ENCODE measurements around the gene MYD88.
A peak's percentile ranks its signal among the peaks of the same experiment; 100 is the strongest.
"Not testable (repeated sequence)": the region's sequence is repeated elsewhere in the genome, so short reads cannot be mapped to it uniquely, and the experiment has no call there.

MYD88 gene

GRCh38 chr3:38127611-38128302 lies 10.7 kb upstream of the MYD88 start:
- DNase-seq = peak in 1 of 2 donors; percentile 5

DNA sequence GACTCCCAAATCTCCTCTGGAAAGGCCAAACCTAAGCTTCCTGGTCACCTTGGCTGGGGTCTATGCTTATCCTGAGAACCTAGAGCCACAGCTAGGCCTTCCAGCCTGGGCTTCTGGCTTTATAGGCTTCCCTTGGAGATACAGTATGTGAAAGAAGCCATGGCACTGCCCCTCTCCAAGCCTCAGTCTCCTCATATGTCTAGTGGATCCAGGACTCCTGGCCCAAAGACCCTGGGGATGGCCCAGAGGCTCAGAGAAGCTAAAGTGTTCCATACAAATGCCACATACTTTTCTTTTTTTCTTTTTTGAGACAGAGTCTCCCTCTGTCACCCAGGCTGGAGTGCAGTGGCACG lies 10.2 kb upstream of the MYD88 start:
- no peak for DNase-seq

GRCh38 chr3:38129058-38129457 lies 9.4 kb upstream of the MYD88 start:
- DNase-seq = no peak

GRCh38 chr3:38130631-38131065 lies 7.8 kb upstream of the MYD88 start:
- no peak for DNase-seq

DNA sequence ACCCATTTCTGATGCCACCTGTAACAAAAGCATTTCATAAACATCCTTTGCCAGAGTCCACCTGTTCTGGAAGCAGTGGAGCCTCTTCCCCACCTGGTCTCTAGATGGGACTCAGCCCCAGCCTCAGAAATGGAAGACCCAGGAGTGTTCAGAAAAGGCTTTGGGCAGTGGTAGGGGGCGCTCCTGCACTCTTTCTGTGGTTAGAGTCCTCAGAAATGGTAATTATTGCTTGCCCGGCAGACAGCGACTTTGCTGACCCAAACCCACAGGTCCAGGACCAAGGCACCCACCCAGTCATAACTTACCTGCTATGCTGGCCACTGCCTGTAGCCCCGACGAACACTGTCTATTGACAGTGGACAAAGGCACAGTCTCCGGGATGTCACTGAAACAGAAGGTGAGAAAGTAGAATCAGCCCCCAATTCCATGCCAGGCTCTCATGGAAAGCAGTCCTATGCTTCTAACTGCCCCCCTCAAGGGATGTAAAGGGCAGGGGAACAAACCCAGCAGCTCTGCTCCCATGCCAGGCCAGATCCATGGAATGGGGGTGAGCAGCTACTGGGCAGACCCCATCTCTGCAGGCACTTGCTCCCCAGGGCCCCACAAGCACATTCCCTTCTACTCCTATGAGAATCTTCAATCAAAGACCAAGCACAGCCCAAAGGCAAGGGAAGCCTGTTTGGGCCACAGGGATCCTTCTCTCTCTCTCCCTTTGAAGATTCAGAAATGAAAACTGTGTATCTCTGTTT lies 6.7 kb upstream of the MYD88 start:
- DNase-seq = peak in 1 of 2 donors; percentile 58

DNA sequence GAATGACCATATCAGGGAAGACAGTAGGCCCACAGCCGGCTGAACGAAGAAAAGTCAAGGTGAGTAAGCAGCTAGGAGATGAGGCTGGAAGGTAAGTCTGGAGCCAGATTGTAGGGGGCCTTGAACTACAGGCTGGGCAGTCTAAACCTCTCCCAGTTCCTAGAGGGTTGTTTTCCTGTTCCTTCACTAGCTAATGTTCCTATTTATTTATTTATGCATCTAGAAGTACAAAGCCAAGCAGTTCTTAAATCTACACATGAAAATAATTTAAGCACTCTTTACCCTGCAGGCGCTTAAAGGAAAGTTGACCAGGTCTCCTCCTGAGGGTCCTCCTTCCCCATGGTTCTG lies 5.3 kb upstream of the MYD88 start:
- DNase-seq = no peak

DNA sequence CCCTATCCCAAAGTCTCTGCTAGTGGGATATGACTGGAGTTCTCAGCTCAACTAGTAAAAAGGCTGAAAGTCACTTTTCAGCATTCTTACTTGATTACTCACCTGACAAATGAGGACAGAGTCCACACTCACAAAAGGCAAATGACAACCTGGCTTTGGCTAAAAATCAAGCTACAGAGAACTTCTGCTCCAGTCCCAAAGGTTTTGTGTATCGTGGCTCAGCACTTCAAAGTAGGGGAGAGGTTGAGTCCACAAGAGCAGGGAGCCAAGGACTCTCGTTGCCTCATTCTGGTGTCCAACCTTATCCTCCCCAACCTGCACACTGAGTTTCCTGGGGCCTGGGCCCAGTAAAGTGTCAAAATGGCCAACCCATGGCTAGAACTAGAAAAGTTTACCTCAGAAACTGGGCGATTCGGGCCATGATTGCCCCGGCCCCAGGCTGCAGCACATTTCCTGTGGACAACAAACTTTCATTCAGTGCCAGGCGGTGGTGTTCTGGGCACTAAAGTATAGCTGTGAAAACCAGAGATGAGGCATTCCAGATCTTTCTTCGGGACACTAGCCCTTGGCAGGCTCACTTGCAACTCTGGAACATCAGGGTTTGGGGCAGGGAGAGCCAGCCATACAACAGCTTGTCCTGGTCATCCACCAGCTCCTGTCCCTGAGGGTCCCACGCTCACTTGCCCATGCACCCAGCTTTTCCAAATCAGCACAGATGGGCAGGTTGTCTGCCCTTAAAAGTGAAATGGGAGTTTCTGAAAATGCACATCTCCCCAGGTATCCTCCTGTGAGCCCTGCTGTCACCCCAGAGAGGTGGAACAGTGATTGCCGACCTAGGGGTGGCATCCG lies 4.7 kb upstream of the MYD88 start:
- no peak for DNase-seq

DNA sequence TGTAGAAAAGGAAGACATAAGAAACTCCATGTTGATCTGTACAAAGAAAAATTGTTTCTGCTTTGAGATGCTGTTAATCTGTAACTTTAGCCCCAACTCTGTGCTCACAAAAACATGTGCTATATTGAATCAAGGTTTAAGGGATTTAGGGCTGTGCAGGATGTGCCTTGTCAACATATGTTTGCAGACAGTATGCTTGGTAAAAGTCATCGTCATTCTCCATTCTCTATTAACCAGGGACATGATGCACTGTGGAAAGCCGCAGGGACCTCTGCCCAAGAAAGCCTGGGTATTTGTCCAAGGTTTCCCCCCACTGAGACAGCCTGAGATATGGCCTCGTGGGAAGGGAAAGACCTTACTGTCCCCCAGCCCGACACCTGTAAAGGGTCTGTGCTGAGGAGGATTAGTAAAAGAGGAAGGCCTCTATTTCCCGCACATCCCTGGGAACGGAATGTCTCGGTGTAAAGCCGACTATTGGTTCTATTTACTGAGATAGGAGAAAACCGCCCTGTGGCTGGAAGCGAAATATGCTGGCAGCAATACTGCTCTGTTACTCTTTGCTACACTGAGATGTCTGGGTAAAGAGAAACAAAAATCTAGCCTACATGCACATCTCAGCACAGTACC lies 3.8 kb upstream of the MYD88 start:
- DNase-seq = not testable (repeated sequence)

DNA sequence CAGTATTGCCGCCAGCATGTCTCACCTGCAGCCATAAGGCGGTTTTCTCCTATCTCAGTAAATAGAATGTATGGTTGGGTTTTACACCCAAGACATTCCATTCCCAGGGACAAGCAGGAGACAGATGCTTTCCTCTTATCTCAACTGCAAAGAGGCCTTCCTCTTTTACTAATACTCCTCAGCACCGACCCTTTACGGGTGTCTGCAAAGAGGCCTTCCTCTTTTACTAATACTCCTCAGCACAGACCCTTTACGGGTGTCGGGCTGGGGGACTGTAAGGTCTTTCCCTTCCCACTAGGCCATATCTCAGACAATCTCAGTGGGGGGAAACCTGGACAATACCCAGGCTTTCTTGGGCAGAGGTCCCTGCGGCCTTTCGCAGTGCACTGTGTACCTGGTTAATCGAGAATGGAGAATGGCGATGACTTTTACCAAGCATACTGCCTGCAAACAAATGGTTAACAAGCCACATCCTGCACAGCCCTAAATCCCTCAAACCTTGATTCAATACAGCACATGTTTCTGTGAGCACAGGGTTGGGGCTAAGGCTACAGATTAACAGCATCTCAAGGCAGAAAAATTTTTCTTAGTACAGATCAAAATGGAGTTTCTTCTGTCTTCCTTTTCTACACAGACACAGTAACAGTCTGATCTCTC lies 2.7 kb upstream of the MYD88 start:
- DNase-seq = not testable (repeated sequence)

DNA sequence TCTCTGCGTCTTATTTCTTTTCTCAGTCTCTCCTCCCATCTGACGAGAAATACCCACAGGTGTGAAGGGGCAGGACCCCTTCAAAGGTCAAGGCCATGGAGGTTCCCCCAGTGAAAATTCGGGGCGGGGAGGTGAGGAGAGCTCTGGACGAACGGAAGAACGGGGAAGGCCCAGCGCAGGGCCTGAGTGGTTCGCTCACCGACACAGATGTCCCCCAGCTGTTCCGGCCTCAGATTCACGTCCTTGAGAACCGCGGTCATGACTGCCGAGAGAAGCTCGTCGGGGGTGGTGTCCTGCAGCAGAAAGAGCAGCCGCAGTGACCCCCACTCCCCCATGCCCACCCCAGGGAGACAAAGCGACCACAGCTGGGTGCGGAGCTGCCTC lies 2.1 kb upstream of the MYD88 start:
- DNase-seq = no peak

DNA sequence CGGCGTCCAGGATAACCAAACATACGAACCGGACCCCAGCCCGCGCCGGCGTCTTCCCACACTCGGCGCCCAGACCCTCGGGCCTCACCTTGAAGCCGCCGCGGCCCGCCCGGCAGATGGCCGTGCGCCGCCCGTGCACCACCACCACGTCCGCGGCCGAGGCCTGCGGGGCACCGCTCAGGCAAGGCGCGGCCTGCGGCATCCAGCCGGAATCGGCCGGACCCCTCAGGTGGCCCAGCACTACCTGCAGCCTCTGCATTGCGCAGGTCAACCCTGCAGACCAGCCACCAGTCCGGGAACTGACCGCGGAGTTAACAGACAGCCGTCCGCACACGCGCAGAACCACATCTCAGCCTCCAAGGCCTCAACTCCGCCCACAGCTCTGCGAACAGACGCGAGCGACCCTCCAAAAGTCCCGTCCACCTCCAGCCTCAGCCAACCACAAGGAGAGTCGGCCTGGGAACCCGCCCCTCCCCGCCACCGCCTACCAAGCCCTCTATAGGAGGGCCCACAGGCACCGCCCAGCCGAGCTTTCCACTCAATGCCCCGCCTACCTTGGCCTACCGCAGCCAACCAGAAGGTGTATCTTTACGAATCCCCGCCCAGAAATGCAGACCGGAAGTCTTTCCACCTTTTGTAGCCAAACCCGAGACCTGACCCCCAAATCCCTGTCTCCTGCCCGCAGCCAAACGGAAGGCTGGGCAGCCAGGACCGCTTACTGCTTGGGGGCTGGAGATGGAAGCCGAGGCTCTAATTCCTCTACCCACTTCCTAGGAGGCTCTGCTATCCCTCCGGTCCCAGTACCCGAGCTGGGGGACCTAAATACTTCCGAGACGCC lies 1.5 kb upstream of the MYD88 start, which contains the start of gene ACAA1:
Gene ACAA1 (minus strand): TSS at position 351 of the 838 bp plus-strand sequence. CDS start 92 bp downstream, at position 259.
- DNase-seq = peak; percentile 99 to 100

DNA sequence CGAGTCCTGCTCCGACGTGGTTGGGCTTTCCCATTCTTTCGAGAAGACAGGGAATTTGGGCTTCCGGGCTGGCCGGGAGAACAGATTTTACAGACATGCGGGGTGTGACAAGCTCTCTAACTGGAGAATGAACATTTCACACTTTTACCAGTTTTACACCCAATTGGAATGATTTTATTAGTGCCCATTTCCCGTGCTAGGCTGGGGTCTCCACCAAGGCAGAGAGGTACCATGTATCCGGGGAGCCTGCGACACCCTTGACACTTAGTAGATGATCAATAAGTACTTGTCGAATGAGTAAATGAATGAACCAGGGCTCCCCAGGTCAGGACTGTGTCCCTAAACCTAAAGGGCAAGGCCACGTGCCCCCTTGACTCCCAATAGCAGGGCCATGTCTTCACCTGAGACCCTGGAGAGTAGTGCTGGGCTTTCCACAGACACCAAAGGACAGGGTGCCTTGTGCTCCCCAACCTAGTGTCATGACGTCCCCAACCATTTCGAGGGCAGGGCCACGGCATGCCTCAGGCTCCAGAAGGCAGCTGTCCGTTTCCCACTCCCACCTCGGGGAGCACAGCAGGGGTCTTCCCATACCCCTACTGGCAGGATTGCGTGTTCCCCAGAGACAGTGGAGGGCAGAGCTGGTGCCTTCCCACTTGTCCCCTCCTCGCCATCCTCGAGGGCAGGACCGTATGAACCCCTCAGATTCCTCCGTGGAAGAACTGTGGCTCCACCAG lies 679 bp upstream of the MYD88 start:
- DNase-seq = peak in 1 of 2 donors; percentile 48

DNA sequence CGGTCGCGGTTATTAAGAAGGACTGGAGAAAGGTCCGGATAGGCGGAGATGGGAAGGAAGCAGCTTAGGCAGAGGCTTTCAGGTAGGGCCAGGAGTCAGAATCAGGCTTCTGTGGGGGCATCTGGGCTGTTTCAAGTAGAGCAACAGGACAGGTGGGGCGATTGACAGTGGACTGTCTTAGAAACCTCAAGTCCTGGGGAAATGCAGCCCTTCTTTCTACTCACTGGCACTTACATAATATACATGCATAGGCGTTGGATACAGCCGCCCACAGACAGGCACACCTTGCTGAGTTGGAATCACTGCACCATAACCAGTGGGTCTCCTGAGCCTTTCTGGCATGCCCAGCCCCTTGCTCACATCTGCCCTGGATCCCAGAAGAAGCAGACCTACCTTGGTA lies 730 bp downstream of the MYD88 start:
- no peak for DNase-seq

DNA sequence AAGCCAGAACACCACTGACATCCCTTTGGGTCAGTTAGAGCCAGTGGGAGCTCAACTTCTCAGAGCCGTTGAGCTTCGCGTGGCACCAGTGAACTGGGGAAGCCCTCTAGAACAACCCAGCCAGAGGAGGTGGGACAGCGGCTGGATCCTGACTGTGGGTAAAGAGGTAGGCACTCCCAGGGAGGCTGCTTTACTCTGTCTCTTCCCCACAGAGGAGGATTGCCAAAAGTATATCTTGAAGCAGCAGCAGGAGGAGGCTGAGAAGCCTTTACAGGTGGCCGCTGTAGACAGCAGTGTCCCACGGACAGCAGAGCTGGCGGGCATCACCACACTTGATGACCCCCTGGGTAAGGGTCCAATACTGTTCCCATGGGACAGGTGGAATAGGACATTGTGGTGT lies 1.2 kb downstream of the MYD88 start:
- DNase-seq = no peak

GRCh38 chr3:38140326-38141172 lies 2.1 kb downstream of the MYD88 start:
- no peak for DNase-seq

- DNase-seq = no peak
Measured at GRCh38 chr3:38141173-38141951, 2.9 kb downstream of the MYD88 start.

- DNase-seq = no peak
Measured at GRCh38 chr3:38141952-38142273, 3.5 kb downstream of the MYD88 start.

DNA sequence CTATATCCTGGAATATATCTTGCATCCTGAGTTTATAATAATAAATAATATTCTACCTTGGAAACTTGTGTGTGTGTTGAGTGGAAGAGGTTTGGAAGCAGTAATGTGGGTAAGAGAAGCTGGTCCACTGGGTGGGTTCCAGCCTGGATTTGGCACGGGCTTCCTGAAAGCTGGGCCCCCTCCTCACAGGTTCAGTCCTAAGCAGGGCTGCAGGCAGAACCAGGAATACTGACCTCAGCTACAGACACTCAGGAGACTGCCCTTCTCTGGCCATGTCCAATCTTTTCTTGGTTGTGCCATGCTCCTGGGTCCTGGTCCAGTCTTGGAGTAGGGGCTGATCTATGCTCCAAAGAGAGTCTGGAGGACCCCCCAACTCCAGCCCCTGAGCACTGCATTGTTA lies 4.5 kb downstream of the MYD88 start:
- no peak for DNase-seq

DNA sequence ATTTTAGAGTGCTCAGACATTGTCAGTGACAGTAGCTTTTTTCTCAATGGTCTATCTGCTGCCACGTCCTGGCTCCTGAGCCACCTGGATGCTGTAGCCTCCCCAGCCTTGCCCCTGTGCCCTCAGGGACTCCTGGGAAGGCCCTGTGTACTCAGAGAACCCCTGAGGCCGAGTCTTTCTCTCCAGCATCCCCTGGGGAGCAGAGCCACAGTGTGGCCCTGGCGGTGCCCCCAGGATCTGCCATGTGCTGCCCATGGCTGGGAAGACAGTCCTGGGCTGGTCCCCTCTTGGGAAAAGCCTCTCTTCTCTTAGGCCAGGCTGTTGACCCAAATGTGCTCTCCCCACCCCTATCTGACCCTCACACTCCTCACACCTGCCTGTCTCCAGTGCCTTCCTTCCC lies 5.0 kb downstream of the MYD88 start:
- DNase-seq = no peak
